ENCODE measurements around the gene CXCL8. TPM values are rescaled to one million over a fixed set of nuclear protein-coding genes. Genes with fewer than 3 reads are reported as not detected.

The CXCL8 gene
- total RNA-seq, 1 donor from 2014 or later: 3.3 TPM

- Mint-ChIP-seq H3K36me3 (no peaks in the 10 kb centered on the region), H3K4me3 (no peak overlapping the region), H3K9me3 (no peaks in the 10 kb centered on the region), H3K27me3 (peaks cover 10% of the 10 kb centered on the region), H3K27ac (no peak overlapping the region), H3K4me1 (ENCODE audit: unreplicated experiment) (peaks cover 7% of the 10 kb centered on the region)
- TF ChIP-seq, protein P1, sequence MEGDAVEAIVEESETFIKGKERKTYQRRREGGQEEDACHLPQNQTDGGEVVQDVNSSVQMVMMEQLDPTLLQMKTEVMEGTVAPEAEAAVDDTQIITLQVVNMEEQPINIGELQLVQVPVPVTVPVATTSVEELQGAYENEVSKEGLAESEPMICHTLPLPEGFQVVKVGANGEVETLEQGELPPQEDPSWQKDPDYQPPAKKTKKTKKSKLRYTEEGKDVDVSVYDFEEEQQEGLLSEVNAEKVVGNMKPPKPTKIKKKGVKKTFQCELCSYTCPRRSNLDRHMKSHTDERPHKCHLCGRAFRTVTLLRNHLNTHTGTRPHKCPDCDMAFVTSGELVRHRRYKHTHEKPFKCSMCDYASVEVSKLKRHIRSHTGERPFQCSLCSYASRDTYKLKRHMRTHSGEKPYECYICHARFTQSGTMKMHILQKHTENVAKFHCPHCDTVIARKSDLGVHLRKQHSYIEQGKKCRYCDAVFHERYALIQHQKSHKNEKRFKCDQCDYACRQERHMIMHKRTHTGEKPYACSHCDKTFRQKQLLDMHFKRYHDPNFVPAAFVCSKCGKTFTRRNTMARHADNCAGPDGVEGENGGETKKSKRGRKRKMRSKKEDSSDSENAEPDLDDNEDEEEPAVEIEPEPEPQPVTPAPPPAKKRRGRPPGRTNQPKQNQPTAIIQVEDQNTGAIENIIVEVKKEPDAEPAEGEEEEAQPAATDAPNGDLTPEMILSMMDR (conservative IDR thresholded peaks at IDR 0.05): no peak
- no peak for DNase-seq (ENCODE audit: extremely low spot score, unreplicated experiment)
Observed at GRCh38 chr4:73730292-73730691, 10.1 kb upstream of the CXCL8 start.

DNA sequence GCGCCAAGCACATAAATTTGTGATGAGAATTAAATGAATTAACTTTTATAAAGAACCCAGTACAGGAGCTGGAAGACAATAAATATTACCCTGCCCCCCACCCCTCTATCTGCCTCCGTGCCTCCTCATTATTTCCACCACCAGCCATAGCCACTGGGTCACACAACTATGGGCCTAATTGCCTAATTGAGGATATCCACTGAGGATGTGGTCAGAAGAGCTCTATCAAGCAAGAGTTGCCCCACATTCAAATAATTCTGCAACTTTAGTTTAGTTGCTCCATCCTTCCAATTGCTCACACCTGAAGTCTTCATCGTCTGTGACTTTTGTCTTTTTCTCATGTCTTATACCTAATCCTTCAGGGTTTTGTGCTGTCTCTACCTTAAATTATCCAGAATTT lies 9.5 kb upstream of the CXCL8 start:
- Mint-ChIP-seq H3K27me3 (peaks cover 10% of the 10 kb centered on the region), H3K27ac (no peak overlapping the region), H3K4me3 (no peak overlapping the region), H3K36me3 (no peaks in the 10 kb centered on the region), H3K4me1 (ENCODE audit: unreplicated experiment) (peaks cover 7% of the 10 kb centered on the region), H3K9me3 (no peaks in the 10 kb centered on the region)
- DNase-seq (ENCODE audit: extremely low spot score, unreplicated experiment): no peak
- TF ChIP-seq, protein P1 (conservative IDR thresholded peaks at IDR 0.05): no peak

GRCh38 chr4:73731968-73732610 lies 8.3 kb upstream of the CXCL8 start:
- Mint-ChIP-seq H3K27me3 (peaks cover 7% of the 10 kb centered on the region), H3K4me1 (ENCODE audit: unreplicated experiment) (peaks cover 7% of the 10 kb centered on the region), H3K9me3 (no peaks in the 10 kb centered on the region), H3K27ac (no peak overlapping the region), H3K4me3 (no peak overlapping the region), H3K36me3 (no peaks in the 10 kb centered on the region)
- DNase-seq (ENCODE audit: extremely low spot score, unreplicated experiment): no peak
- TF ChIP-seq, protein P1 (conservative IDR thresholded peaks at IDR 0.05): no peak

DNA sequence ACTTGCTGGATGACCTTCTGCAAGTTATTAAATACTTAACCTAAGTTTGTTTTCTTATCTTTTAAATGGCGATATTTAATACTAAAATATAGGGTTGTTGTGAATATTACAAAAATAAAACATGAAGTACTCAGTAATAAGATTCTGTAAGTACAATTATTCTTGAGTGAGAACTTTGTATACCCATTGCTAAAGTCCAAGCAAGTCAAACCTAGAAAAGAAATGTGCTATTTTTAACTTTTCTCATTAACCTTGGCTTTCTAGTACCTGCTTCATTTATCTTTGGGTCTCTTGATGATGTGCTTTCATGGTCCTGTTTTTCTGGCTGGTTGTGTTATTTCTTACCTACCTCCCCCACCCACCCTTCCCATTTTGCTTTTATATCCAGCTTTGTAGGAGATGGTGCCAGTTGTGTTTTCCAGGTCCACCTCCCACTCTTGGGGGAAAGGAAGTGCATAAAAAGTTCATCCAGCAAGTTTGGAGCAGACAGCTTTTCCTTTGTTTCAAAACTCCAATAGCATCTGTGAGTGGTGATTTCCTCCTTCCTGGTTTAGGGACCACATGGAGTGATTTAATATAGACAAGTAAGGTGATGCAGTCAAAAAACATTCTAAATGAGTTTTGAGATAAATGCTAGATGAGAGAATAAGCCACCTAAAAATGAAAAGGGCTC lies 7.5 kb upstream of the CXCL8 start:
- DNase-seq (ENCODE audit: extremely low spot score, unreplicated experiment): no peak
- peaks cover 7% of the 10 kb centered on the region for H3K27me3 Mint-ChIP-seq
- no peak overlapping the region for H3K27ac Mint-ChIP-seq
- no peaks in the 10 kb centered on the region for H3K36me3 Mint-ChIP-seq
- TF ChIP-seq, protein P1 (conservative IDR thresholded peaks at IDR 0.05): no peak
- no peak overlapping the region for H3K4me3 Mint-ChIP-seq
- H3K9me3 Mint-ChIP-seq: peaks cover 4% of the 10 kb centered on the region
- H3K4me1 Mint-ChIP-seq (ENCODE audit: unreplicated experiment): peaks cover 7% of the 10 kb centered on the region

DNA sequence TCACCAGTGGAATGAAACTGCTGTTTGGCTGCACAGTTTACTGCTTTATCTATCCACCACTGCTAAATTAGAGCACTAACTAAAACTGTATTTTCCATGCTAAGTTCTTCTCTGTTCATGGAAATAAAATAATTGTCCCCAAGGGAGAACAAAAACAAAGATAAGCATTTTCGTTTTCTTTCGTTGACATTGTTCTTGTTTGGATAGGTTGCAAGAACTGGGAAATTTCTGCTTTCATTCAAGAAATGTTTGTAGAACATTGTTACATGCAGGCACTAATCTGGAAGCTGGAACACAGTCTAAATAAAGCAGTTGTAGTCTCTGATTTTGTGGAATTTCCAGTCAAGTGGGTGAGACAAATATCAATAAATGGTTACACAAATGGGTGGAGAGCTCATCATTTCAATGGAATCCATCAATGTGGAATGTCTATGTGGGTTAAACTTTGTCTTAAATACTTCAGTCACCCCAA lies 5.8 kb upstream of the CXCL8 start:
- DNase-seq (ENCODE audit: extremely low spot score, unreplicated experiment): no peak
- Mint-ChIP-seq H3K4me1 (ENCODE audit: unreplicated experiment) (peaks cover 7% of the 10 kb centered on the region), H3K27ac (no peak overlapping the region), H3K27me3 (peaks cover 8% of the 10 kb centered on the region), H3K4me3 (no peak overlapping the region), H3K9me3 (peaks cover 7% of the 10 kb centered on the region), H3K36me3 (no peaks in the 10 kb centered on the region)
- TF ChIP-seq, protein P1 (conservative IDR thresholded peaks at IDR 0.05): no peak
